Uterus (tissue), 4 donors: ENCODE measurements around the gene ARID5B. TPM values are rescaled to one million over a fixed set of nuclear protein-coding genes. Genes with fewer than 3 reads are reported as not detected.

ENCODE experiments used
- DNase-seq, 2 donors: peaks; one replicate each; pipeline ENCODE4 v3.0.0-alpha.2; 2019 to 2020
- H3K27ac ChIP-seq, 2 donors: fragments of 200-600 bp; sonication (generic); 1 replicate in 1 of 2; 2 replicates in 1 of 2; pipeline ENCODE4 v1.5.1; 2016 to 2018
- H3K27me3 ChIP-seq, 2 donors: fragments of 200-600 bp; sonication (generic); one replicate each; pipeline ENCODE4 v1.5.1; 2018 to 2019; ENCODE audit warnings: control low read depth in 1 of 2
- H3K36me3 ChIP-seq, 2 donors: fragments of 200-600 bp; sonication (generic); one replicate each; pipeline ENCODE4 v1.5.1; 2019; ENCODE audit warnings: control low read depth in 1 of 2
- H3K4me1 ChIP-seq, 2 donors: fragments of 200-600 bp; sonication (generic); one replicate each; pipeline ENCODE4 v1.5.1; 2018 to 2019; ENCODE audit warnings: control low read depth in 1 of 2
- H3K4me3 ChIP-seq, 2 donors: fragments of 200-600 bp; sonication (generic); 1 replicate in 1 of 2; 2 replicates in 1 of 2; pipeline ENCODE4 v1.5.1; 2018 to 2019; ENCODE audit warnings: mild to moderate bottlenecking in 1 of 2
- H3K9me3 ChIP-seq, 2 donors: fragments of 200-600 bp; sonication (generic); one replicate each; pipeline ENCODE4 v1.5.1; 2019; ENCODE audit warnings: control low read depth in 1 of 2
- POLR2A ChIP-seq, 2 donors: fragments of 450-650 bp; IDR thresholded peaks; one replicate each; pipeline ENCODE4 v1.6.1; 2016; ENCODE audit warnings: antibody characterized with exemption in 2 of 2, mild to moderate bottlenecking in 1 of 2, moderate library complexity in 1 of 2
- intact Hi-C: fragments of 100-400 bp; cut with DNase I; formaldehyde crosslinking; loops from one replicate; pipeline ENCODE4 v1.15.1; 2023; ENCODE audit warnings: low total_unique reads
- total RNA-seq, 4 donors: library from RNA; depleted of rRNA in 3 of 4; stranded (reverse); fragments of >200 nt in 3 of 4; gene quantifications; one replicate each; pipeline versions ENCODE4 v1.1.0 to v1.2.4, GENCODE V29; 2014 to 2023
- TF ChIP-seq, protein P1 (sequence below), 4 experiments: fragments of 200-600 bp in 2 of 4; fragments of 450-650 bp in 2 of 4; sonication (generic) in 2 of 4; IDR thresholded peaks; one replicate each; pipeline ENCODE4 v1.5.1; 2016 to 2019; ENCODE audit warnings: antibody characterized with exemption in 4 of 4, mild to moderate bottlenecking in 2 of 4, moderate library complexity in 1 of 4
- donor health status: DM: yes; HTN: yes; CAD: no.

The ARID5B gene
- total RNA-seq, 4 donors from 2014 or later = 38.7 to 64.1 (median 56.6) TPM

DNA sequence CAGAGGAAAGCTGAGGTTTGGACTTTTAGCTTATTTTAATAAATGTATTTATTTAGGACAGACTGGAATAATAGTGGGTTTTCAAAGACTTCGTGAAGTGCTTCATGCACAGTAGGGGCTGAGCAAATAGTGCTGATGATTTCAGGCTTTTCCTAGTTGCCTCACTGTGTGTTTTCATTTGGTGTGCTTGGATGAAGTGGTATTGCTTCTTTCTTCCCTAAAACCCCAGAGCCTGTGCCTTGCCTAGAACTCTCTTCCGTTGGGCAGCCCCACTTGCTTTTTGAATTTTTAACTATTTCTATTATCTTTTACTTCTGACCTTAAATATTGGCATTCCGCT lies 49.6 kb downstream of the ARID5B start:
- H3K36me3 ChIP-seq = no peaks in the 10 kb centered on the region
- H3K4me3 ChIP-seq = no peak overlapping the region
- H3K4me1 ChIP-seq = no peaks in the 10 kb centered on the region
- no peaks in the 10 kb centered on the region for H3K27me3 ChIP-seq
- no peak for TF ChIP-seq POLR2A (IDR thresholded peaks at IDR 0.05)
- TF ChIP-seq, protein P1, sequence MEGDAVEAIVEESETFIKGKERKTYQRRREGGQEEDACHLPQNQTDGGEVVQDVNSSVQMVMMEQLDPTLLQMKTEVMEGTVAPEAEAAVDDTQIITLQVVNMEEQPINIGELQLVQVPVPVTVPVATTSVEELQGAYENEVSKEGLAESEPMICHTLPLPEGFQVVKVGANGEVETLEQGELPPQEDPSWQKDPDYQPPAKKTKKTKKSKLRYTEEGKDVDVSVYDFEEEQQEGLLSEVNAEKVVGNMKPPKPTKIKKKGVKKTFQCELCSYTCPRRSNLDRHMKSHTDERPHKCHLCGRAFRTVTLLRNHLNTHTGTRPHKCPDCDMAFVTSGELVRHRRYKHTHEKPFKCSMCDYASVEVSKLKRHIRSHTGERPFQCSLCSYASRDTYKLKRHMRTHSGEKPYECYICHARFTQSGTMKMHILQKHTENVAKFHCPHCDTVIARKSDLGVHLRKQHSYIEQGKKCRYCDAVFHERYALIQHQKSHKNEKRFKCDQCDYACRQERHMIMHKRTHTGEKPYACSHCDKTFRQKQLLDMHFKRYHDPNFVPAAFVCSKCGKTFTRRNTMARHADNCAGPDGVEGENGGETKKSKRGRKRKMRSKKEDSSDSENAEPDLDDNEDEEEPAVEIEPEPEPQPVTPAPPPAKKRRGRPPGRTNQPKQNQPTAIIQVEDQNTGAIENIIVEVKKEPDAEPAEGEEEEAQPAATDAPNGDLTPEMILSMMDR (IDR thresholded peaks at IDR 0.05) = no peak
- intact Hi-C loops = no loop called here
- DNase-seq = no peak
- H3K9me3 ChIP-seq = no peaks in the 10 kb centered on the region
- H3K27ac ChIP-seq = no peak overlapping the region

DNA sequence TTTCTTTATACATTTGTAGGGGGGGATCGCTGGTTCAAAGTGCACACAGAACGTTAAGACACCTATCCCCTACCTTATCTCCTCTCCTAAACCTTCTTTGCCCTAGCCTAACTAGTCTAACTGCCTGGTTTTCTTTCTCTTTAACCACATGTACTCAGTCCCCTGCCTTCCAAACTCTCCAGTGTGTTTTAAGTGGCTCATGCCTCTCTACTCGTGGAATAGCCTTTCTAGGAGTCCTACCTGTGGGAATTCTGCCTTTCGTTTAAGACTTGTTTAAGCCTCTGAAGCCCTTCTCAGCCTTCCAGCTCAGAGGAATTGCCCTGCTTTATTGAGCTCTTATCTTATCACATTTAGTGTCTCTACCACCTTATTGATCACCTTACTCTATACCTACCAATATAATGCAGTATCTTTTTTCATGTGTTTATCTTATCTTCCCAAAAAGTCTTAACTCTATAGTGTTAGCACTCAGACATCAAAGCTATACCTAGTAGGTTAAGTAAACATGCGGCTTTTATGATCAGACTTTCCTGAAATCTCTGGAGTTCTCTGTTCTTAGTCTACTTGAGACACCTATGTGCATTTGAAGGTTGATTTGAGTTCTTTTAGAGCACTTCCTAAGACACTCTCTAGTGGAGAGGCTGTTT lies 50.7 kb downstream of the ARID5B start:
- H3K36me3 ChIP-seq = no peaks in the 10 kb centered on the region
- no peaks in the 10 kb centered on the region for H3K9me3 ChIP-seq
- H3K27me3 ChIP-seq = no peaks in the 10 kb centered on the region
- H3K4me3 ChIP-seq = no peak overlapping the region
- TF ChIP-seq, protein P1 (IDR thresholded peaks at IDR 0.05) = no peak
- no peak for TF ChIP-seq POLR2A (IDR thresholded peaks at IDR 0.05)
- no peak overlapping the region for H3K27ac ChIP-seq
- DNase-seq = no peak
- no peaks in the 10 kb centered on the region for H3K4me1 ChIP-seq
- intact Hi-C loops = no loop called here

DNA sequence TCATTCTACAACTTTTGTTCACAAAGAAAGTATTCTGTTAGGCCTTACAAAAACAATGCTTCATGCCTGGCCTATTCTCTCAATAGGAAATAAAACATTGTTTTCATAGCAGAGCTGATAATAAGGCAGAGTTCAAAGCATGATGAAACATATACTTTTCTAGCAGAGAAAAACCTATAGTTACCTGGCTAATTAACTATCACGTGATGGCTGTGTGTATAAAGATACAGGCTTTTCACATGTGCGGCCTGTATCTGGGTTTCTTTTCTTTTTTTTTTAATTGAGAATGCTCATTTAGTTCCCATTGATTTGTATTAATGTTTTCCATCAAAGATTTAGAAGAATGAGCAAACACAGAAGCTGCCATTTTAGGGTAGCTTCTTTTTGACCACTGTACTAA lies 51.7 kb downstream of the ARID5B start:
- no peak for DNase-seq
- Histone ChIP-seq H3K36me3 (no peaks in the 10 kb centered on the region), H3K27me3 (no peaks in the 10 kb centered on the region), H3K27ac (no peak overlapping the region), H3K4me1 (no peaks in the 10 kb centered on the region), H3K9me3 (no peaks in the 10 kb centered on the region), H3K4me3 (no peak overlapping the region)
- TF ChIP-seq POLR2A (IDR thresholded peaks at IDR 0.05) = no peak
- TF ChIP-seq, protein P1 (IDR thresholded peaks at IDR 0.05) = no peak
- intact Hi-C loops = no loop called here

DNA sequence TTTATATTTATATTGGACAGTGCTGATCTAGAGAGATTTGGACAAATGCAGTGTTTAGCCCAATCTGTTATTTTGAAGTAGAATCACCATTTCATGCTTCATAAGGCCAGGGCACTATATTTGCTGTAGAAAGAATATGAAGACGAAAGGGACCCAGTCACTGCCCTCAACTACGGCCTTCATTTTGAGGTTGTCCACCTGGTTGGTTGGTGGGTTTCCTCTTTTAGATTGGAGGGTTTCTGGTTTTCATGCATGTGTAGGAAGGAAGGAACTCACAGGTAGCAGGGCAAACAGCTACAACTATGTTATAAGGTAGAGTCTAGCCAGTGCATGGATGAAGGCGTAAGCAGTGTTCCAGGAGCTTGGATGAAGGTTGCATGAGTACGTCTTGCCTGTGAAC lies 56.3 kb downstream of the ARID5B start:
- TF ChIP-seq POLR2A (IDR thresholded peaks at IDR 0.05) = no peak
- TF ChIP-seq, protein P1 (IDR thresholded peaks at IDR 0.05) = no peak
- no peaks in the 10 kb centered on the region for H3K9me3 ChIP-seq

DNA sequence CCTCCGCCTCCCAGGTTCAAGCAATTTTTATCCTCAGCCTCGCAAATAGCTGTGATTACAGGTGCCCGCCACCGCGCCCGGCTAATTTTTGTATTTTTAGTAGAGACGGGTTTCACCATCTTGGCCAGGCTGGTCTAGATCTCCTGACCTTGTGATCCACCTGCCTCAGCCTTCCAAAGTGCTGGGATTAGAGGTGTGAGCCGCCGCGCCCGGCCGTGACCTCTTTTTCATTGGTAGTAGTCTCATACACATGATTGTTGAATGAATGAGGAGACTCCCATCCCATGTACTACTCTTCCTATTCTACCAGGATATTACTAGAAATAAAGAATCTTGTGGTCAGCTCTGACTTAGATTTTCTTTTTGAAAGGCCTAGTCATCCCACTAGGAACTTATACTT lies 56.8 kb downstream of the ARID5B start:
- Histone ChIP-seq H3K27me3 (no peaks in the 10 kb centered on the region), H3K27ac (no peak overlapping the region), H3K4me3 (no peak overlapping the region), H3K36me3 (no peaks in the 10 kb centered on the region), H3K4me1 (no peaks in the 10 kb centered on the region), H3K9me3 (no peaks in the 10 kb centered on the region)
- intact Hi-C loops = no loop called here
- no peak for TF ChIP-seq POLR2A (IDR thresholded peaks at IDR 0.05)
- TF ChIP-seq, protein P1 (IDR thresholded peaks at IDR 0.05) = no peak
- no peak for DNase-seq

More for the DNA sequence above, 56.3 kb downstream of the ARID5B start:
- H3K27ac ChIP-seq = no peak overlapping the region
- no peaks in the 10 kb centered on the region for H3K36me3 ChIP-seq
- intact Hi-C loops = no loop called here
- no peak for DNase-seq
- no peak overlapping the region for H3K4me3 ChIP-seq
- H3K27me3 ChIP-seq = no peaks in the 10 kb centered on the region
- H3K4me1 ChIP-seq = no peaks in the 10 kb centered on the region
